ENCODE measurements around the gene USP37.

Gene USP37

DNA sequence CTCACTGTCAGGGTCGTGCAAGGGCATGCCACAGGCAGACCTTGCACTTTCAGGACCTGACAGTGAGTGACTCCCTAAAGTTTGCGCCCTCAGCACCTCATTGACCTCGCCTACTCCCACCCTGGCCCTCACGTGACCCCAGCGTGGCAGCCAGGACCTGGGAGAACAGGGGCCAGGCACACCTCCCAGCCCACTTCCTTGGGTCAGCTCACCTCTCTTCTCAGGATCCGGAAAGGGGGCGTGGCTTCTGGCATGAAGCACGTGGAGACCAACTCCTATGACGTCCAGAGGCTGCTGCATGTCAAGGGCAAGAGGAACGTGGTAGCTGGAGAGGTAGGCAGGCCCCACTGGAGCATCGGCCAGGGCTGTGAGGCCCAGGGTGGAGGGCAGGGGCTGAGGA is 140.4 kb downstream of the USP37 start:
- DNase-seq: no peak

DNA sequence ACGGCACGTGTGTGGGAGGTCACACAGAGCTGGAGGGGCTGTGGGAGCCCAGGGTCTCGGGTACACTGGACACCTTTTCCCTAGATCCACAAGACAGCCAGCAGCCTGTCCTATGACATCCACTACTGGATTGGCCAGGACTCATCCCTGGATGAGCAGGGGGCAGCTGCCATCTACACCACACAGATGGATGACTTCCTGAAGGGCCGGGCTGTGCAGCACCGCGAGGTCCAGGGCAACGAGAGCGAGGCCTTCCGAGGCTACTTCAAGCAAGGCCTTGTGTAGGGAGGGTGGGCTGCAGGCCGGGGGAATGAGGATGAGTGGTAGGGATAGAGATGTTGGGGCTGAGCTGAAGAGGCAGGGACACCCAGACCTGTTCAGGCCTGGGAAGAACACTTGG is 142.6 kb downstream of the USP37 start:
- DNase-seq: no peak

DNA sequence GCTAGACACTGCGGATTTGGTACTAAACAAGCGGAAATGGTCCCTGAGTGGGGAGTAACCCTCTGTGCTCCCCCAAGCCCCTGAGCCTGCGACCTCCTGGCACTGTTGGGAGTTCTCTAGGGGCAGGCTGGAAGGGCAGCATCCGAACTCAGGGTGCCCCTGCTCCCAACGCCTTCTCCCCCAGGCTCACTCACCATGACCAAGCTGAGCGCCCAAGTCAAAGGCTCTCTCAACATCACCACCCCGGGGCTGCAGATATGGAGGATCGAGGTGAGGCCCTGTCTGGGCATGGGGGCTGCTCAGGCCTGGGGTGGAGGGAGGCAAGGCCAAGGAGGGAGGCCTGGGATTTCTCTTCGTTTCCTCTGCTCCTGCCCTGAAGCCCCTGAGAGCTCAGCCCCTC is 144.6 kb downstream of the USP37 start:
- DNase-seq: no peak

DNA sequence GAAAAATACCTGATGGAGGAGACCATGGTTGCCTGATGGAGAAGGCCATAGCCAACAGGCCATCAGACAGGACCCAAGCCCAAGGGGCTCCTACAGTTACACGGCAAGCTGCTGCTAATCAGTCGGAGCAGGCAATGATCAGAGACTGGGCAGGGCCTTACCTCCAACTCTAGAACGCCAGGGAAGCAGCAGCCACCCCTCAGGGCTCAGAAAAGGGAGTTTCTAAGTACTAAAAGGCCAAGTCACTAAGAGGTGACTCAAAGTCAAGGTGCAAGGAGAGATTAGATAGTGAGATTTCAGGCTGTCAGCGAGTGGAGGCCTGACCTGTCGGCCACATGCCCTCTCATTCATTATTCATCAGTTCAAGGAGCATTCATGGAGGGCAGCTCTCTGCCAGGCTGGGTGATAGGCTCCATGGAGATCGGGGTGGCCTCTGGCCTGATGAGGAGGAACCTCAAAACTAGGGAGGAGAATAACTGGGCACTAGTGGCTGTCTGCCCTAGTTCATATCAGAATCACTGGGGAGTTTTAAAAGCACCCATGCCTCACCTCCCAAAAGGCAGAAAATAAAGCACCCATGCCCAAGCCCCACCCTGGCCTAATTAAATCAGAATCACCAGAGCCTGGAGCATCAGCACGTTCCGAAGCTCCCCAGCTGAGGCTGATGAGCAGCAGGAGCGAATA is 145.6 kb downstream of the USP37 start:
- DNase-seq: no peak

DNA sequence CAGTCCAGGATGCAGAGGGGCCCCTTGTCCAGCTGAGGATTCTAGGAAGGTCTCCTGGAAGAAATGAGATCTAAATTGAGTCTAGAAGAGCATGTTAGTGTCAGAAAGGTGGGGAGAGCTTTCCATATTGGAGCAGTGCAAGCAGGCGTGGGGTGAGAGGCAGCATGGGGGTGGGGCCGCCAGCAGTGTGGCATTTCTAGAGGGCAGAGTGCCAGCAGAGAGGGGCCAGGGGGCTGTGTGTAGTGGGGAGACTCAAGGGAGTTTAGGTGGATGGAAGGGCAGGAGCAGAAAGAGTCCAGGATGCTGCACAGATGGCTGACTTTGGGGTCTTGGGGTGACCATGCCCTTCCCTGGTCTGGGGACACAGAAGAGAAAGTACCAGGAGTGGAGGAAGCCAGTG is 147.1 kb downstream of the USP37 start:
- DNase-seq: no peak

DNA sequence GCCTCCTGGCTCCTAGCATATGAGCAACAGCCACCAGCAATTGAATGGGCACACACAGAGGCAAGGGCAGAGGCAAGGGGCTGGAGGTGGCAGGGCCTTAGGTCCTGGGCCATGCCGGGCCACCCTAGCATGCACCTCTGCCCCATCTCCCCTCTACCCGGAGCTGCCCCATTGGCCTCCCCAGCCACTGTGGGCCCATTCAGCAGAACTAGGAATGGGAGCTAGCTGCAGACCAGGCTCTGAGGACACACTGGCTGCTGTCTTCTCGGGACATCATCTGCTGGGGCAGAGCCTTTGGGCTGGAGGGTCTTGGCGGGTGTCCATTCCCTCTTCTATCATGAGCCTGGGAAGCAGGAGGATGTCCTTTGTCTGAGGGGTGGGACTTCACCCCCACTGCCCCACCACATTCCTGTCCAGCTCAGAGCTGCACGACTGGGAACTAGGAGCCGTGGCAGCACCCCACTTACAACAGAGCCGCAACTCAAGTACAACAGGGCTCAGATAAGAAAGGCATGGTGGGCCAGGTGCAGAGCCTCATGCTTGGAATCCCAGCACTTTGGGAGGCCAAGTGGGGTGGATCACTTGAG is 148.4 kb downstream of the USP37 start:
- DNase-seq: no peak

DNA sequence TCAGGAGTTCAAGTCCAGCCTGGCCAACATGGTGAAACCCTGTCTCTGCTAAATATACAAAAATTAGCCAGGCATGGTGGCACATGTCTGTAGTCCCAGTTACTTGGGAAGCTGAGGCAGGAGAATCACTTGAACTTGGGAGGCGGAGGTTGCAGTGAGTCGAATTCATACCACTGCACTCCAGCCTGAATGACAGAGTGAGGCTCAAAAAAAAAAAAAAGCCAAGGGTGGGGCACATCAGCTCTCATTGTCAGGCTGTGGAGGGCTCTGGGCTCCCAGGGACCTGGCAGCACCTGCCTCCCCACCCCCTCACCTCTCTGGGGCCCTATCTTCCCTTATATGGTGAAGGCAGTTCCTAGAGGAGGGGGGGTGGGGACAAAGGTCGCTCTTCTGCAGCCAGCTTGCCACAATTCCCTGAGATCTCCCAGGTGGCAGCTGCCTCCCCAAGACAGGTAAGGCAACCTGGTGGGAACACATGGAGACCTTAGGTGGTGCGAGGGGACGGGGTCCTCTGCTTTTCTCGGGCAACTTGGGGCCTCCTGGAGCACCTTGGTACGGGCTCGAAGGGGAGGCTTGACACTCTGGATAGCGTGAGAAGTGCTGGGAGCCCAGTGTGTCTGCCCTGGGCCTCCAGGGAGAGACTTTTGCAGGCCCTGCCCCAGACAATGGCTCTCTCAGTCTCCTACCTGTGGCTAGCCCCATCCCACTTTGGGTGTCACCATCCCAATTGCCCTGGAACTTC is 149.3 kb downstream of the USP37 start, which contains the start of gene VIL1:
VIL1 (plus strand) TSS at position 407 of the 742 bp plus-strand sequence. CDS start 4,656 bp downstream, outside the sequence.
- DNase-seq: no peak

DNA sequence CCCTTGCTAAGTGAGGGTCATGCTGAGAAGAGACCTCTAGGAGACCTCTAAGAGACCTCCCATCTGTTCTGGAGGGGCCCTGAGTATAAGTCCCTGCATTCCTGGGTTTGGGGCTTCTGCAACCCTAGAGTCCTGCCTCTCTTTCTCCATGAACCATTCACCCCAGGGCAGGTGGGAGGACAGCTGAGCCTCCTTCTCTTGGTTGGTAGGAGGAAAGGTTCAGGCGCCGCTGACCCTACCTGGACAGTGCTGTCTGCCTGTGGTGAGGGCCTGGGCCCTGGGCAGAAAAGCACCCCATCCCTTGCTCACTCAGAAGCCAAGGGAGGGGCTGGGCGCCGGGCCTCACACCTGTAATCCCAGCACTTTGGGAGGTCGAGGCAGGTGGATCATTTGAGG is 149.8 kb downstream of the USP37 start:
- DNase-seq: no peak

DNA sequence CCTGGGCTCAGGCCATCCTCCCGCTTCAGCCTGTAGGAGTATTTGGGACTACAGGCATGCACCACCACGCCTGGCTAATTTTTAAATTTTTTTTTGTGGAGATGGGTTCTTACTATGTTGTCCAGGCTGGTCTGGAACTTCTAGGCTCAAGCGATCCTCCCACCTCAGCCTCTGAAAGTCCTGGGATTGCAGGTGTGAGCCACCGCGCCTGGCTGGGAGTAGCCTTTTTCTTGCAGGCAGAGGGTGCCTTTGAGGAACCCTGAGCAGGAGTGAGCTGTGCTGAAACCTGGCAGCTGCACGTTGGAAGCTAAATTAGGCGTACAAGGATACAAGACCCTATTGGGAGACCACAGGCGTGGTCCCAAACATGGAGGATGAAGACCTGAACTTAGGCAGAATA is 160.4 kb downstream of the USP37 start:
- DNase-seq: no peak

DNA sequence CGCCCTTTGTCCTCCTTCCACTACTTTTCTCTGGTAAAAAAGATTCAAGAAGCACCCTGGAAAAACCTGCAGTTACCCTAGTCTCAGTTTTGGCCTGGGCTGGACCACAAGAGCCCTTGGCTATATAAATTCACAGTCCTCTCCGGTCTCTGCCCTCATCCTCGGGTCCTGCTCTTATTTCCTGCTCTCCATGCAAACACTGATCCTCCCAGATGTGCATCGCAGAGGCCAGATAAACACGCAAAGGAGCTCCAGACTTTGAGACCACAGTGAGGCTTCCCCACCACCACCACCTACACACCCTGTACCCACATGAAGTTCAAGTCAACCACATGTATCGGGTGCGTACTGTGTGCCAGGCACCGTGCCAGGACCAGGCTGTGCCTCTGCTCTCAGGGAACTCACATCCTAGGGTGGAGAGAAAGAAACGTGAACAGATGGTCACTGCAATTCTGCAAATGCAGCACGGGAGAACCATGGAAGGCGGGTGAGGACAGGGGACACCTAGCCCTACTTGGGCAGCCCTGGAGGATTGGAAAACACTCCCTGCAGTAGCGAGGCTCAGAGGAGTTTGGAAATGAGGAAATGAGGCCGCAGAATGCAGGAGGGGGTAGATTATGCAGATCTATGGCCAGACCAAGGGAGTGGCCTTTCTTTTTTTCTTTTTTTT is 161.1 kb downstream of the USP37 start:
- DNase-seq: no peak

DNA sequence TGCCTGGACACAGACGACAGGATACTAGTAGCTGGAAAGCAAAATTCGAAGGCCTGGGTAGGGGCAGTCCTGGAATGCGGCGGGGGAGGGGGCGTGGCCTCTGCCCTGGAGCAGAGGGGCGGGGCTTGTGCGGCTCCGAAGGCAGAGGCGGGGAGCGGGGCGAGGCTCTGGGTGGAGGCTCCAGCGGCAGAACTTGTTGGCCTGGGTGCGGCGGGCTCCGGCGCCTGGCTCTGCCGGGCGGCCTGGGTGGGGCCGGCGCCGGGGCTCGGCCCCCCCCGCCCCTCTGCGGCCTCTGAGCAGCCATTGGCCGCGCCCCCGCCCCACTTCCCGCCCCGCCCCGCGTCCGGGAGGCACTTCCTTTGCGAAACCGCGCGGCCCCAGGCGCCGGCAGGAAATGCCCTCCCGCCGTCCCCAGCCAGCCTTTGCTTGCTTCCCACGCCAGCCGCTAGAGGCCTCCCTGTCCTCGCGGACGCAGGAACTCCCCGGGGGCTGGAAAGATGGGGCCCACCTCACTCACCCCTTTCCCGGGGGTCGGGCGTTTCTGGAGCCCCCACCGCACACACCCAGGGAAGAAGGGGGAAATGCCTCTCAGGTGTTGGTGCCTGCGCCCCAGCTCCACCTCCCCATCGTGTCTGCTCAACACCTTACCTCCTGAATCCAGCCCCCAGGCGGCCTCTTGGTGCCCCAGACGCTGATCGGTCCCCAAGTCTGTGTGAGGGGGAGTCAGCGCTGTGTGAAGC is 161.8 kb downstream of the USP37 start:
- DNase-seq: peak; percentile 89

DNA sequence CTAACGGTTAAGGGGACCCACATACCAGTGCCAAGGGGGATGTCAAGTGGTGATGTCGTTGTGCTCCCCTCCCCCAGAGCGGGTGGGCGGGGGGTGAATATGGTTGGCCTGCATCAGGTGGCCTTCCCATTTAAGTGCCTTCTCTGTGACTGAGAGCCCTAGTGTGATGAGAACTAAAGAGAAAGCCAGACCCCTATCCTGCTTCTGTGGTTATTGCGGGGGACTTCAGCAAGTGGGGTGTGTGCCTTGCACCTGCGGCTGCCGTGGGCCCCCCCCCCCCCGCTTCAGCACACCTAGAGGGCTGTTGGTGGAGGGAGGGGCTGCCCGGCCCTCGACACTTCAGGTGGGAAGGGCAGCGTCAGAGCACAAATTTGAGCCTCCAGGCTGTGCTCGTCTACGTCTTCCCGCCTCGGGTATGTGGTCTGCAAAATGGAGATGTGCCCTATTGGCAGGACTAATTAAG is 162.4 kb downstream of the USP37 start:
- DNase-seq: no peak

DNA sequence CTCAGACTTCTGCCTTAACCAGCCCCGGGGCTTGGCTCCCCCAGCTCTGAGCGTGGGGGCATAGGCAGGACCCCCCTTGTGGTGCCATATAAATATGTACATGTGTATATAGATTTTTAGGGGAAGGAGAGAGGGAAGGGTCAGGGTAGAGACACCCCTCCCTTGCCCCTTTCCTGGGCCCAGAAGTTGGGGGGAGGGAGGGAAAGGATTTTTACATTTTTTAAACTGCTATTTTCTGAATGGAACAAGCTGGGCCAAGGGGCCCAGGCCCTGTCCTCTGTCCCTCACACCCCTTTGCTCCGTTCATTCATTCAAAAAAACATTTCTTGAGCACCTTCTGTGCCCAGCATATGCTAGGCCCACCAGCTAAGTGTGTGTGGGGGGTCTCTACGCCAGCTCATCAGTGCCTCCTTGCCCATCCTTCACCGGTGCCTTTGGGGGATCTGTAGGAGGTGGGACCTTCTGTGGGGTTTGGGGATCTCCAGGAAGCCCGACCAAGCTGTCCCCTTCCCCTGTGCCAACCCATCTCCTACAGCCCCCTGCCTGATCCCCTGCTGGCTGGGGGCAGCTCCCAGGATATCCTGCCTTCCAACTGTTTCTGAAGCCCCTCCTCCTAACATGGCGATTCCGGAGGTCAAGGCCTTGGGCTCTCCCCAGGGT is 162.9 kb downstream of the USP37 start:
- DNase-seq: no peak

DNA sequence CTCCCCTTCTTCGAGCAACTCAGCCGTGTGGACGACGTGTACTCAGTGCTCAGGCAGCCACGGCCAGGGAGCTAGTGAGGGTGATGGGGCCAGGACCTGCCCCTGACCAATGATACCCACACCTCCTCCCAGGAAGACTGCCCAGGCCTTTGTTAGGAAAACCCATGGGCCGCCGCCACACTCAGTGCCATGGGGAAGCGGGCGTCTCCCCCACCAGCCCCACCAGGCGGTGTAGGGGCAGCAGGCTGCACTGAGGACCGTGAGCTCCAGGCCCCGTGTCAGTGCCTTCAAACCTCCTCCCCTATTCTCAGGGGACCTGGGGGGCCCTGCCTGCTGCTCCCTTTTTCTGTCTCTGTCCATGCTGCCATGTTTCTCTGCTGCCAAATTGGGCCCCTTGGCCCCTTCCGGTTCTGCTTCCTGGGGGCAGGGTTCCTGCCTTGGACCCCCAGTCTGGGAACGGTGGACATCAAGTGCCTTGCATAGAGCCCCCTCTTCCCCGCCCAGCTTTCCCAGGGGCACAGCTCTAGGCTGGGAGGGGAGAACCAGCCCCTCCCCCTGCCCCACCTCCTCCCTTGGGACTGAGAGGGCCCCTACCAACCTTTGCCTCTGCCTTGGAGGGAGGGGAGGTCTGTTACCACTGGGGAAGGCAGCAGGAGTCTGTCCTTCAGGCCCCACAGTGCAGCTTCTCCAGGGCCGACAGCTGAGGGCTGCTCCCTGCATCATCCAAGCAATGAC is 163.6 kb downstream of the USP37 start:
- no peak for DNase-seq

DNA sequence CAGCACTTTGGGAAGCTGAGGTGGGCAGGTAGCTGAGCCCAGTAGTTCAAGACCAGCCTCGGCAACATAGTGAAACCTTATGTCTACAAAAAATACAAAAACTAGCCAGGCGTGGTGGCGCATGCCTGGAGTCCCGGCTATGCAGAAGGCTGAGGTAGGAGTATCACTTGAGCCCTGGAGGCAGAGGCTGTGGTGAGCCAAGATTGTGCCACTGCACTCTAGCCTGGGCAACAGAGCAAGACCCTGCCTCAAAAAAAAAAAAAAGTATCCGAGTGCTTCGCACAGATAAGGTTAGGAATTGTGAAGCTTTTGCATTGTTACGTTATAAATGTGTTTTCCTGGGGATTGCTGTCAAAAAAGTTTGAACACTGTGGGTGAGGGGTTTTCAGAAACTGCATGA is 164.3 kb downstream of the USP37 start:
- no peak for DNase-seq

DNA sequence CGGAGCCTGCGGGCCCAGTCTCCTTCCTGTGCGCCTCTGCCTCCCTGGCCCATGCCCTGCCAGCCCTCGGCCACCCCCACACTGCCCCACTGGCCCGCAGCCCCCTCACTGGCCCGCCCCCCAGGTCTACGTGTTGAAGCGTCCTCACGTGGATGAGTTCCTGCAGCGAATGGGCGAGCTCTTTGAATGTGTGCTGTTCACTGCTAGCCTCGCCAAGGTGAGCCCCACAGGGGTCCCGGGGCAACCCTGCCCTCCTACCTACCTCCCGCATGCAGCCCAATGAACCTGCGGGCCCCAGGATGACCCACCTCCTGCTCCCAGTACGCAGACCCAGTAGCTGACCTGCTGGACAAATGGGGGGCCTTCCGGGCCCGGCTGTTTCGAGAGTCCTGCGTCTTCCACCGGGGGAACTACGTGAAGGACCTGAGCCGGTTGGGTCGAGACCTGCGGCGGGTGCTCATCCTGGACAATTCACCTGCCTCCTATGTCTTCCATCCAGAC is 165.2 kb downstream of the USP37 start:
- no peak for DNase-seq

DNA sequence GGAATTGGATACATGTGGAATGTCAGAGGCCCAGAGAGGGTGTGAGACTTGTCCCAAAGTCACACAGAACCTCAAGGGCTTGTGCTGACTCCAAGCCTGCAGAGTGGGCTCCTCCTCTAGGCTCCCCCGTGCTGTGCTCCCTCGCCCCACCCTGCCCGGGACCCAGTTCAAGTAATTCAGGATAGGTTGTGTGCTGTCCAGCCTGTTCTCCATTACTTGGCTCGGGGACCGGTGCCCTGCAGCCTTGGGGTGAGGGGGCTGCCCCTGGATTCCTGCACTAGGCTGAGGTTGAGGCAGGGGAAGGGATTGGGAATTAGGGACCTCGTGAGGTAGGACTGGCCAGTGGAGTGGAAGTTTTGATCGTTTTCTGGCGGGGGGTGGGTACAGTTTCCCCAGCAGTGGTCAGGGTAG is 165.7 kb downstream of the USP37 start:
- DNase-seq: no peak

DNA sequence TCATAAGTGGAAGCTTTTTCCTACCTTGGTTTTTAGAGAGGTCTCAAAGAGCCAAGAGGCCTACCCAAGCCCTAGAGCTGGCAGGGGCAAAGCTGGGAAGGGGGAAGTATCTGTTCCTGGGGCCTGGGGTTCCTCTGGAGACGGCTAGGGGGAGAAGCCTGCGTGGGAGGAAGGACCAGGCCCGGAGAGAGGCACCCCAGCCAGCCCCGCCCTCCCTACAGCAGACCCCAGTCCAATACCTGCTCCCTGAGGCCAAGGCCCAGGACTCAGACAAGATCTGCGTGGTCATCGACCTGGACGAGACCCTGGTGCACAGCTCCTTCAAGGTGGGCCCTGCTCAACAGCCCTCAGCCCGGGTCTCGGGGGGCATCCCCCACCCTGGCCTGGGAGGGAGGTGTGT is 166.3 kb downstream of the USP37 start:
- DNase-seq: no peak

DNA sequence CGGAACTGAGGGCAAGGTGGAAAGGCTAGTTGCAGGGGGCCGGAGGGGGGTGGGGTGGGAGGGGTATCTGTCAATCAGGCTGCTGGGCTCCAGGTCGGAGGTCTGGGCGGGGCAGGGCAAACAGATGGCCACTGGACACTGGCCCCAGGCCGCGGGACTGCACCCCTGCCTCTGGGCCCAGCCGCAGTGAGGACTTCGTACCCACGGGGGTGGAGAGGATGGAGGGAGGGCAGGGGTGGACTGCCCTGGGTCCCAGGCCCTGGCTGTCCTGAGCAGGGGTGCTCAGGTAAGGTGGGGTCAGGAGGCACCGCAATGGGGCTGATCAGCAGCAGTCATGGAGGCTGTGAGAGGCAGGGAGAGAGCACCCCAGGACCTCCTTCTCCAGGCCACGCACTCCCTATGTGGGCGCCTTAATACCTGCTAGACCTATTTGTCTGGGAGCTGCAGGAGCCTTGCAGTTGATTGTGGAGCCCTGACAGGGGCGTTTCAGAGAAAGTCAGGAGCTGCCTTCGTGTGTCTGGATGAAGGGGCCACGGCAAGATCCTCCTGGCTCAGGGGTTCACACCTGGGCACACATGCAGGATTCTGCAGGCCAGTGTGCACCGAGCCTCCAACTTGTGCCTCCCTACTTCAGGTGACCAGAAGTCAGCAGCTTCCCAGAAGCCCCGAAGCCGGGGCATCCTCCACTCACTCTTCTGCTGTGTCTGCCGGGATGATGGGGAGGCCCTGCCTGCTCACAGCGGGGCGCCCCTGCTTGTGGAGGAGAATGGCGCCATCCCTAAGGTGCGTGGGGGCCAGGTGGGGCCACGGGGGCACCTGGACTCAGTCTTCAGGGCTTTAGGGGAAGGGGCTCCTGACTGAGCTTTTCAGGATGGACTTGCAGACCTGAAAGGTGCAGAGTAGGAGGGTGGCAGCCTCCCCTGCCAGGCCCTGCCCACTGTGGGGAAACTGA is 166.9 kb downstream of the USP37 start:
- DNase-seq: no peak

Data from GOT3 (cell line).